ENCODE measurements around the gene AK9. TPM values are rescaled to one million over a fixed set of nuclear protein-coding genes. Genes with fewer than 3 reads are reported as not detected.

Gene AK9
- total and polyA plus RNA-seq, 9 of the 15 experiments (the other 6 are each of a cell fraction or from before 2014, with no cell fraction given) = 0.59 to 1.9 (median 1.2) TPM

DNA sequence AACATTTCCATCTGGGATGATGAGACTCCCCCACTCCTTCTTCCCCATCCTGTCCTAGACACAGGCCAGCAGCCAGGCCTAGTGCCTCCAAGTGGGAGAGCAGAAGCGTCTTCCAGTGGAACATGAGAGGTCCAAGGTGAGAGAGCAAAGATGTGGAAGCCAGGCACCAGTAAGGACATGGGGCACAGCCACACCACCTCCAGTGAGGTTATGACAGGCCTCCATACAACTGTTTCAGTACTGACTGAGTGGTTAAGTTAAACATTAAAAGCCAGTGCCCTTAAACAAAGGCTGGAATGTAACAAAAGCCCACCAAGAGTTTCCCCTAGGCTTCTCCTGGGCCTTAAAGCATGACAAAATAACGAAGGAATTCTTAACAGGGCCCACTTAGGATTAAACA is 213.3 kb downstream of the AK9 start (continued):
- TF ChIP-seq, protein P1, sequence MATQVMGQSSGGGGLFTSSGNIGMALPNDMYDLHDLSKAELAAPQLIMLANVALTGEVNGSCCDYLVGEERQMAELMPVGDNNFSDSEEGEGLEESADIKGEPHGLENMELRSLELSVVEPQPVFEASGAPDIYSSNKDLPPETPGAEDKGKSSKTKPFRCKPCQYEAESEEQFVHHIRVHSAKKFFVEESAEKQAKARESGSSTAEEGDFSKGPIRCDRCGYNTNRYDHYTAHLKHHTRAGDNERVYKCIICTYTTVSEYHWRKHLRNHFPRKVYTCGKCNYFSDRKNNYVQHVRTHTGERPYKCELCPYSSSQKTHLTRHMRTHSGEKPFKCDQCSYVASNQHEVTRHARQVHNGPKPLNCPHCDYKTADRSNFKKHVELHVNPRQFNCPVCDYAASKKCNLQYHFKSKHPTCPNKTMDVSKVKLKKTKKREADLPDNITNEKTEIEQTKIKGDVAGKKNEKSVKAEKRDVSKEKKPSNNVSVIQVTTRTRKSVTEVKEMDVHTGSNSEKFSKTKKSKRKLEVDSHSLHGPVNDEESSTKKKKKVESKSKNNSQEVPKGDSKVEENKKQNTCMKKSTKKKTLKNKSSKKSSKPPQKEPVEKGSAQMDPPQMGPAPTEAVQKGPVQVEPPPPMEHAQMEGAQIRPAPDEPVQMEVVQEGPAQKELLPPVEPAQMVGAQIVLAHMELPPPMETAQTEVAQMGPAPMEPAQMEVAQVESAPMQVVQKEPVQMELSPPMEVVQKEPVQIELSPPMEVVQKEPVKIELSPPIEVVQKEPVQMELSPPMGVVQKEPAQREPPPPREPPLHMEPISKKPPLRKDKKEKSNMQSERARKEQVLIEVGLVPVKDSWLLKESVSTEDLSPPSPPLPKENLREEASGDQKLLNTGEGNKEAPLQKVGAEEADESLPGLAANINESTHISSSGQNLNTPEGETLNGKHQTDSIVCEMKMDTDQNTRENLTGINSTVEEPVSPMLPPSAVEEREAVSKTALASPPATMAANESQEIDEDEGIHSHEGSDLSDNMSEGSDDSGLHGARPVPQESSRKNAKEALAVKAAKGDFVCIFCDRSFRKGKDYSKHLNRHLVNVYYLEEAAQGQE (IDR thresholded peaks at IDR 0.05; ENCODE audit: borderline replicate concordance) = no peak
- TF ChIP-seq, protein P1 (CRISPR knock-in tag; IDR thresholded peaks at IDR 0.05; ENCODE audit: low read depth) = no peak
- TF ChIP-seq KHSRP (IDR thresholded peaks at IDR 0.05) (no peak), NCOA6 (IDR thresholded peaks at IDR 0.05) (no peak), SRSF7 (optimal IDR thresholded peaks at IDR 0.05; ENCODE audit: low read depth, low read length) (no peak), RBBP5 (IDR thresholded peaks at IDR 0.05; ENCODE audit: borderline replicate concordance, insufficient read depth, low read length, poor library complexity, severe bottlenecking) (no peak), TGIF2 (CRISPR knock-in tag; IDR thresholded peaks at IDR 0.05) (no peak), TCF3 (CRISPR knock-in tag; IDR thresholded peaks at IDR 0.05) (no peak), IFI16 (CRISPR knock-in tag; IDR thresholded peaks at IDR 0.05) (no peak)
- TF ChIP-seq, protein P2, sequence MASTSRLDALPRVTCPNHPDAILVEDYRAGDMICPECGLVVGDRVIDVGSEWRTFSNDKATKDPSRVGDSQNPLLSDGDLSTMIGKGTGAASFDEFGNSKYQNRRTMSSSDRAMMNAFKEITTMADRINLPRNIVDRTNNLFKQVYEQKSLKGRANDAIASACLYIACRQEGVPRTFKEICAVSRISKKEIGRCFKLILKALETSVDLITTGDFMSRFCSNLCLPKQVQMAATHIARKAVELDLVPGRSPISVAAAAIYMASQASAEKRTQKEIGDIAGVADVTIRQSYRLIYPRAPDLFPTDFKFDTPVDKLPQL (IDR thresholded peaks at IDR 0.05; ENCODE audit: extremely low read depth, insufficient read length) = no peak

Data from K562 (cell line).